Activated CD8-positive, alpha-beta memory T cell treated with anti-CD3 and anti-CD28 coated beads, Interleukin-2, amount 50 U/mL, for 4 hours (primary cell): ENCODE measurements around the gene KRTAP4-1.
"Not testable (repeated sequence)": the region's sequence is repeated elsewhere in the genome, so short reads cannot be mapped to it uniquely, and the experiment has no call there.

Experiments used
- DNase-seq: peaks from one replicate; pipeline ENCODE4 v3.0.0-alpha.2; 2020

The KRTAP4-1 gene

DNA sequence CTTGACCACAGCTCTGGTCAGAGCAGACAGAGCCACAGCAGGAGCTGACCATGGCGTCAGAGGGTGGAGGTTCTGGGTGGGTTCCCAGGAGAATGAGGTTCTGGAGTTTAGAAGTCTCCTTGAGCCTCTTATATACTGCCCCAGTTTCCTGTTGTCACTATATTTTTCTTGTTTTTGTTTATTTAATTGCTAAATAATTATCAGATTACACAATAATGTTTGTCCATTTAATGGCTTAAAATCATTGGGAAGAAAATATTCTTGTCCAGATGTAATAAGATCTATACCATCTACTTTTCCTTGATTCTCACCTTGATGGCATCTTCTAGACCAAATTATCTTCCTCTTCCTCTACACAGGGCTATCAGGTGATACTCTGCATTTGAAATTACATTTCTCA lies 16.6 kb downstream of the KRTAP4-1 start, which contains the start of gene KRTAP4-3:
KRTAP4-3 (minus strand) TSS at position 101 of the 400 bp plus-strand sequence; CDS start at position 52, 49 bp downstream.
- no peak for DNase-seq

DNA sequence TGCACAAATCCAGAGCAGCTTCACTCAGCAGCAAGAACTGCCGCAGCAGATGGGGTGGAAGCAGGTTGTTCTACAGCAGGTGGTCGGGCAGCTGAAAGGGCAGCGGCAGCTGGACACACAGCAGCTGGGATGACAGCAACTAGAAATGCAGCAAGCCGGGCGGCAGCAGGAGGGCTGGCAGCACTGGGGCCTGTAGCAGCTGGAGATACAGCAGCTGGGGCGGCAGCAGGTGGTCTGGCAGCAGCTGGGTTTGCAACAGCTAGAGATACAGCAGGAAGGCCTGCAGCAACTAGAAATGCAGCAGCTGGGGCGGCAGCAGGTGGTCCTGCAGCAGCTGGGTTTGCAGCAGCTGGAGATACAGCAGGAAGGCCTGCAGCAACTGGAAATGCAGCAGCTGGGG lies 17.1 kb downstream of the KRTAP4-1 start:
- no peak for DNase-seq

DNA sequence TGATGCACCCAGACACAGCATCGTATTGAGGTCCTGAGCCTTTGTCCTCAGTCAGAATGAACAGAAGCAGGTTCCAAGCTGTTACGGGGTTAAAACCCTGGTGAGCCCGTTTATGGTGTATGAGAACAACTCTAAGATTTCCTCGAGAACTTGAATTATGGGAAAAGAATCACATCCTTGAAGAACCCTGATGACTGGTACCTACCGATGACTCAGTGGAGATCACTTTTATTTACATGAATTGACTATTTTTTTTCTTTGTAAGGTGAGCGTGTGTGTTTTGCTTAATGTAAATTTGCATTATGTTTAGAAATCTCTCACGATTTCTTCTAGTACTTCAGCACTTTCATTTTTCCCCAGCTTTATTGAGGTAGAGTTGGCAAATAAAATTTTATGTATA lies 20.9 kb downstream of the KRTAP4-1 start:
- no peak for DNase-seq

DNA sequence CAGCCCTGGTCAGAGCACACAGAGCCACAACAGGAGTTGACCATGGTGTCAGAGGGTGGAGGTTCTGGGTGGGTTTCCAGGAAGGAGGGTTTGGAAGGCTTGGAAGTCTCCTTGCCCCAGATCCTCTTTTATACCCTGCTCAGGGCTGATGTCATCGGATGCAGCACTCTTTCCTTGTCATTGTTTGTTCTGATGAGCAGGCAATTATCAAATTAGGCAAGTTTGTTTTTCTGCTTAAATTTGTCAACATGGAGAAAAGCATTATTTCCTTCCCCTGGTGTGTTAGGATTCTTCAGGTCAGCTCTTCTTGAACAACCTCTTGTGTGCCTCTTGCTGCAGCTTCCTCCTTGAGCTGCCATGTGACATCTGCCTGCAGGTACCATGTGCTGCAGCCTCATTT lies 24.1 kb downstream of the KRTAP4-1 start, which contains the start of gene KRTAP4-4:
KRTAP4-4 (minus strand) TSS at position 101 of the 400 bp plus-strand sequence; CDS start at position 44, 57 bp downstream.
- no peak for DNase-seq

DNA sequence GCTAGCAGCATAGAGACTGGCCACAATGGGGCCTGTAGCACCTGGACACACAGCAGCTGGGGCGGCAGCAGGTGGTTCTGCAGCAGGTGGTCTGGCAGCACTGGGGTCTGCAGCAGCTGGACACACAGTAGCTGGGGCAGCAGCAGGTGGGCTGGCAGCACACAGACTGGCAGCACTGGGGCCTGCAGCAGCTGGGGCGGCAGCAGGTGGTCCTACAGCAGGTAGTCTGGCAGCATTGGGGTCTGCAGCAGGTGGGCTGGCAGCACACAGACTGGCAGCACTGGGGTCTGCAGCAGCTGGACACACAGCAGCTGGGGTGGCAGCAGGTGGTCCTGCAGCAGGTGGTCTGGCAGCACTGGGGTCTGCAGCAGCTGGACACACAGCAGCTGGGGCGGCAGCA lies 24.5 kb downstream of the KRTAP4-1 start:
- not testable (repeated sequence) for DNase-seq

DNA sequence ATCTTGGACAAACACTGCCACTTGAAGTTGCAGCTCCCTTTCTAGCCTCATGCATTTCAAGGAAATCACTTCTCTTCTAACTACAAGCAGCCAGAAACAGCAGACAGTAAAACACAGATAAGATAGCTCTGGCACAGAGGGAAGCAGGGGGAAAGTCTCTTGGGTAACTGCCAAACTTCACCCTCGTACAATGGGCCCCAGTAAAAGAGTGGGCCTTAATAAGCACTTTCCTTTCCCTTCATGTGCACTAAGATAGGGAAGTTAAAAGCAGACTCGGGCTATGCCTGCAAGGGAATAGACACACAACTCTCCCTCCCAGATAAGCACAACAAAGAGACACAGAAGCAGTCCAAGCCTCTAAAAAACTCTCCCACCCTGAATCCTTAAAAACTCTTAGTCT lies 30.9 kb downstream of the KRTAP4-1 start:
- no peak for DNase-seq

DNA sequence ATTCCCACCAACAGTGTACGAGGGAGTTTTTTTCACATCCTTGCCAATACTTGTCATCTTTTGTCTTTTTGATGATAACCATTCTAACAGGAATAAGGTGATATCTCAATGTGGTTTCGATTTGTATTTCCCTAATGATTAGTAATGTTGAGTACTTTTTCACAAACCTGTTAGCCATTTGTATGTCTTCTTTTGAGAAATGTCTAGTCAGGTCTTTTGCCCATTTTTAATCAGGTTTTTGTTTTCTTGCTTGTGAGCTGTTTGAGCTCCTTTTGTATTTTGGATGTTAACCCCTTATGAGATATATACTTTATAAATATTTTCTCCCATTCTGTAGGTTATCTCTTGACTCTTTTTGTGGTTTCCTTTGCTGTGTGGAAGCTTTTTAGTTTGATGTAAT lies 33.2 kb downstream of the KRTAP4-1 start:
- no peak for DNase-seq

DNA sequence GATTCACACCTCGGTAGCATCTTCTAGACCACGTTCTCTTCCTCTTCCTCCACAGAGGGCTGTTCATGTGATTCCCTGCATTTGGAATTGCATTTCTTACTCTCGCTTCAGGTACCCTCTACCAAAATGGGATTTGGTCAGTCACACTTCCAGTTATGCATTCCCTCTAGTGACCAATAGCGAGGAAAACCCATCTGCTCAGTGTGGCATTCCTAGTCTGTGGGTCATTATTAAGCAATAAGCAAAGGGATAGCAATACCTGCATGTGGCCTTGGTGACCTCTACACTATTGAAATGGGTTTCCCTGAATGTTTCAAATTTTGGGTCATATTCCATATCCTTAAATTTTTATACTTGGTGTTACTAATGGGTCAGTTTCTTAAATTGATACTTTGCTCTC lies 34.7 kb downstream of the KRTAP4-1 start:
- no peak for DNase-seq

DNA sequence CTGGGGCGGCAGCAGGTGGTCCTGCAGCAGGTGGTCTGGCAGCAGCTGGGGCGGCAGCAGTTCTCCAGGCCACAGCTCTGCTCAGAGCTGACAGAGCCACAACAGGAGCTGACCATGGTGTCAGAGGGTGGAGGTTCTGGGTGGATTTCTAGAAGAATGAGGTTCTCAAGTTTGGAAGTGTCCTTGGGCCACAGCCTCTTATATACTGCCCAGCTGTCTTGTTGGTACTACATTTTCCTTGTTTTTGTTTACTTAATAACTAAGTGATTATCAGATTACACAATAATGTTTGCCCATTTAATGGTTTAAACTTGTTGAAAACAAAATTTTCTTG lies 35.1 kb downstream of the KRTAP4-1 start, which contains the start of gene KRTAP4-5:
KRTAP4-5 (minus strand) TSS at position 174 of the 334 bp plus-strand sequence; CDS start at position 116, 58 bp downstream.
- DNase-seq: no peak

DNA sequence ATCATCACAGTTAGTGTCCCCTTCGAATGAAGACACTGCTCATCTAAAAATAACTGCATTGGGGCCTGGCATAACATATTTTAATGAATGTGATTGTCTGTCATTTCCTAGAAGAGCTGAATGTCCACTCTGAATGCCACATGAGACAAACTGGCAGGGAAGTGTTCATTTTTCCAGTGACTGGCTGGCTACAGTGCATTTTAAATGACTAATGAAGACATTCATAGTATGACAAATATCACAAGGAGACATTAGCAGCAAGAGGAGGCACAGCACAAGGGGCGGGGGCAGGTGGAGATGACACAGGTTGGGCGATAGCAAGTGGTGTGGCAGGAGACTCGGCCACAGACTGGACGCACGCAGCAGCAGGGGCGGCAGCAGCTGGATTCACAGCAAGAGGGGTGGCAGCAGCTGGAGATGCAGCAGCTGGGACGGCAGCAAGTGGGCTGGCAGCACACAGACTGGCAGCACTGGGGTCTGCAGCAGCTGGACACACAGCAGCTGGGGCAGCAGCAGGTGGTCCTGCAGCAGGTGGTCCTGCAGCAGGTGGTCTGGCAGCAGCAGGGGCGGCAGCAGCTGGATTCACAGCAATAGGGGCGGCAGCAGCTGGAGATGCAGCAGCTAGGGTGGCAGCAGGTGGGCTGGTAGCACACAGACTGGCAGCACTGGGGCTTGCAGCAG lies 35.6 kb downstream of the KRTAP4-1 start:
- DNase-seq: not testable (repeated sequence)

DNA sequence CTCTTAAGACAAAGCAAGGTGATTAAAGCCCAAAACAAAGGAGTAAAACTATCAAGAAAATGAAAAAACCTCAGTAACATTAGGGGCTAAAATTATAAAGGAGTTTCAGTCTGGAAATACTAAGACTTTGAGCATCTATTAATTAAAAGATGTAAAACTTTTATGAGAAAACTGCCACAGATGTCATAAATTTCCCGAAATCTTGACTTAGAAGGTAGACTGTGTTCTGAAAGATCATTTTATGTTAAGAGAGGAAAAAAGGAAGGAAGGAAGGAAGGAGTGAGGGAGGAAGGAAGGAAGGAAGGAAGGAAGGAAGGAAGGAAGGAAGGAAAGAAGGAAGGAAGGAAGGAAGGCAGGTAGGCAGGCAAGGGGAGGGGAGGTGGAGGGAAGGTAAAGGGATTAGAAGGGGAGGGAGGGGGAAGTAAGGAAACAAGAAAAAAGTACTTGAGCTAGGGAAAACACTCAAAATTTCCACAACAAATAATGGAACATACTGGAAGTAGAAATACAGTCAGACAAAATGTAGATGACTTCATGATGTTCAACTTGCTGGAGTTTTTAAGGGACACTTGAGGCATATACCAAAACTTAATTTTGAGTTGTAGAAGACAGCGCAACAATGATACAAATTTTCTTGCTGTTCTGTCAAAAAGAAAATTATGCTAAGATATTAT lies 37.0 kb downstream of the KRTAP4-1 start:
- DNase-seq: no peak

DNA sequence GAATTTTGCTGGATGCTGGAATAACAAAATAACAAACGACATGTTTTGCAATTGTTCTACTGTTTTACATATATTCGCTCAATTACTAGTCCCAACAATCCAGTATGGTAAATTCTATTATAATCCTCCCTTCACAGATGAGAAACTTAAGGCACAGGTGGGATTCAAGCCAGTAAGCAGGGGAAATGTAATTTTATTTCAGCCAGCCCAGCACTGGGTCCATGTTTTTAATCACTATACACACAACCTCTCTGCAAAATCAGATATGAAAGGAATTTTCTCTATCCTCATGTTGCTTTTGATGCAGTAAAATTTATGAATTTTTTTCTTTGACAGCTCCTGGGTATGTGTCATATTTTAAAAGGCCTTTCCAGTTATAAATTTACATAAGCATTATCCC lies 39.5 kb downstream of the KRTAP4-1 start:
- DNase-seq: no peak

DNA sequence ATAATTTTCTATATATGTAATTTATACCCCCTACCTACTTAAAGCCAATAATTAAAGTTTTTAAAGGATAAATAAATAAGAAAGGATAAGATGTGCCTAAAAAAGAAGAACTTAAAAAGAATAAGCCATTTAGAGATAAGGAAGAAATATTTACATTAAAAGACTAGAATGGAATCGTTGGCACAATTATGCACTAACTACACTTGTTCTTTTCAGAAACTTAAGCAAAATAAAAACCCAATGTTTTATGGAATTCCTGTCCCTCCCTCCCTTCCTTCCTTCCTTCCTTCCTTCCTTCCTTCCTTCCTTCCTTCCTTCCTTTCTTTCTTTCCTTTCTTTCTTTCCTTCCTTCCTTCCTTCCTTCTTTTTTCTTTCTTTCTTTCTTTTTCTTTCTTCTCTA lies 39.9 kb downstream of the KRTAP4-1 start:
- DNase-seq: no peak

DNA sequence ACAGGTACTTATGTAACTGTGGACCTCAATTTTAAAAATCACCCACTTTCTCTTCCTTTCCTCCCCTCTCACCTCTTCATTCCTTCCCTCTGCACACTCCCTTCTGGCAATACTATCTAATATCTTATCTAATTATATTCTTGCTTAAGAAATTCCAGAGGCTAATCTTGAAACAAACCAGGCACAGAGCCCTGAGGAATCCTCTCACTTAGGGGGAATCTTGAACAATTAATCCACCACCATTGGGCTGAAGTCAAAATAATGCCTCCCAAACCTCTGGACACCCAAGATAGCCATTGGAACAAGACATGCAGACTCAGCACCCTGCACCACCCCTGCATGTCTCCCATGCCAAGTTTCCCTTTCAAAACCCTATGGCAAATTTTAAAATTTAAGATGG lies 43.4 kb downstream of the KRTAP4-1 start:
- DNase-seq: no peak

DNA sequence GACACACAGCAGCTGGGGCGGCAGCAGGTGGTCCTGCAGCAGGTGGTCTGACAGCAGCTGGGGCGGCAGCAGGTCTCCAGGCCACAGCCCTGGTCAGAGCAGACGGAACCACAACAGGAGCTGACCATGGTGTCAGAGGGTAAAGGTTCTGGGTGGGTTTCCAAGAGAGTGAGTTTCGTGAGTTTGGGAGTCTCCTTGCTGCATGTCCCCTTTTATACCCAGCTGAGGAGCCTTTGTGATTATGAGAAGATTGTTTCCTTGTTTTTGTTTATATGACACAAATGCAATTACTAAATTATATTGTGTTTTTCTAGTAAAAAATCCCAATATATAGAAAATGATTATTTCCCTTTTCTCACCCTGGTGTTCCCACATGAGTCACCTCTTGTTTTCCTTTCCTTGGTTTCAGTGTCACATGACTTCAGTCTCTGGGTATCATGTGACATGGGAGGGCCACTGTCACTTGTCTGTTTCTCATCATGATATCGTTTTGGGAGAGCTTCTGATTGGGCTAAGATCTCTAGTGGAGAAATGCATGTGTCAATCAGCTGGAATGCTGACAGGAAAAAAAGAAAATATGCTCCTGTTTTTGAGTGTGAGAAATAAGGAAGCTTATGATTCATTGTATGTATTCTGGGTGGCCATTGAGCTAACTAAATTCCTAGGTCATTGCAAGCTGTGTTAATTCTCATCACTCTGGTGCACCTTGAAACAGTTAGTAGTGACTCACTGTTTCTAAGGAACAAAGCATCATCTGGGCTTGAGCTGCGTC lies 44.2 kb downstream of the KRTAP4-1 start, which contains the start of gene KRTAP4-6:
KRTAP4-6 (minus strand) TSS at position 185 of the 772 bp plus-strand sequence; CDS start at position 128, 57 bp downstream.
- no peak for DNase-seq

DNA sequence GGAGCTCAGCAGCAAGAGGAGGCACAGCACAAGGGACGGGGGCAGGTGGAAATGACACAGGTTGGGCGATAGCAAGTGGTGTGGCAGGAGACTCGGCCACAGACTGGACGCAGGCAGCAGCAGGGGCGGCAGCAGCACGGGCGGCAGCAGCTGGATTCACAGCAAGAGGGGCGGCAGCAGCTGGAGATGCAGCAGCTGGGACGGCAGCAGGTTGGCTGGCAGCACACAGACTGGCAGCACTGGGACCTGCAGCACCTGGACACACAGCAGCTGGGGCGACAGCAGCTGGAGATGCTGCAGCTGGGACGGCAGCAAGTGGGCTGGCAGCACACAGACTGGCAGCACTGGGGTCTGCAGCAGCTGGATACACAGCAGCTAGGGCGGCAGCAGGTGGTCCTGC lies 44.8 kb downstream of the KRTAP4-1 start:
- DNase-seq: not testable (repeated sequence)
